Fibroblast of the conjunctiva (primary cell): ENCODE measurements around the gene MGAT4A.
"Not testable (repeated sequence)": the region's sequence is repeated elsewhere in the genome, so short reads cannot be mapped to it uniquely, and the experiment has no call there.

Source experiments
- DNase-seq: peaks from one replicate; pipeline ENCODE4 v3.0.0-alpha.2; 2010; ENCODE audit warnings: low read depth

The MGAT4A gene

GRCh38 chr2:98759827-98760625 lies 29.1 kb upstream of the MGAT4A start:
- DNase-seq = no peak

DNA sequence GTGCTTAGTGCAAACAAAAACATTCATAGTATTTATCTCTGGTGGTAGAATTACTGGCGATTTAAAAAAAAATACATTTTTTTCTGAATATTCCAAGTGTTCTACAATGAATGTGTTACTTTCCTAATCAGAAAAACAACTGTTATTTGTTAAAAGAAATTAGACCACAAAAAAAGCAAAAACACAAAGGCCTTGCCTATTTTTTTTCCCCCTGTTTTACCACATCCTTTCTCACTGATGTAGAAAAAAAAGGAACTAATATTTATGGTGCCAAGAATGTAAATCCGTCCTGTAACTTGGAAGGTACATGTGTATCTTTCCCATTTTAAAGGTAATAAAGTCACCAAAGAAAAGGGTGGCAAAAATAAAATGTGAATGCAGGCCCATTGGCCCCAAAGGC lies 28.4 kb upstream of the MGAT4A start:
- no peak for DNase-seq

DNA sequence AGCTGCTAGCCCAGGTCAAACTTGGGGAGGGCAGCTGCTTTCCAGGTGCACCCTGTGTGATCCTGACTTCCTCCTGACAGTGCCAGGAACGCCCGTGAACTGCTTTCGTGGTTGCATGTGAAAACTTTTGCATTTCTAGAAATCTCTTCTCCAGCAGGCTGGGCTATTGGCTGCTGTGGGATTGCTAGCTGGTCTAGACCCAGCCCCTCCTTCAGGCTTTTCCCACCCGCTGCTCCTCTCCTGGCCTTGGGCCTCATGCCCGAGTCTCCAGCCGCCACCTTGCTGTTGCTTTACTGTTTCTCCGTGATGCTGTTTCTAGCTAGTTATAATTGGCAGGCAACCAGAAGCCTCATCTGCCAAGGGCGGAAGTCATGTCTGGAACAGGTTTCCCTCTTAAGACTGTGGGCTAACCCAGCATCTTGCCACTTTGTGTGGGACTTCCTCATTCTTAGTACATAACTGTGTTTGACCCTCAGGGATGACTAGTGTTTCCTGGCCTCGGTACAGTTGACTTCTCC lies 27.0 kb upstream of the MGAT4A start:
- DNase-seq = peak; percentile 64

DNA sequence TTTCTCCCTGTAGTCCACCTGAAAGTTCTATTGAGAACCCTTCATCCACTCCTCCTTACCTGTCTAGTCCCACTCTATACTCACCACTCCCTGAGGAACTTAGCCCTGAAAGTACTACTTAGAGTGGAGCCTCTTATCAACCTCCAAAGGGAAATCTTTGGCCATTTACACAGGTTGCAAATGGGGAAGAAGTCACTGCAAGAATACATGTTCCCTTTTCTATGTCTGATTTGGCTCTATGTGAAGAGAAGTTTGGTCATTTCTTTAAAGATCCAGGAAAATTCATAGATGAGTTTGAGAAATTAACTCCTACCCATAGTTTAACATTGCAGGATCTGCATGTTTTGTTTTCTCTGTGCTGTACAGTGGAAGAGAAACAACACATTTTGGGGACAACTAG lies 22.9 kb upstream of the MGAT4A start:
- no peak for DNase-seq

GRCh38 chr2:98752711-98753110 lies 21.8 kb upstream of the MGAT4A start:
- not testable (repeated sequence) for DNase-seq

DNA sequence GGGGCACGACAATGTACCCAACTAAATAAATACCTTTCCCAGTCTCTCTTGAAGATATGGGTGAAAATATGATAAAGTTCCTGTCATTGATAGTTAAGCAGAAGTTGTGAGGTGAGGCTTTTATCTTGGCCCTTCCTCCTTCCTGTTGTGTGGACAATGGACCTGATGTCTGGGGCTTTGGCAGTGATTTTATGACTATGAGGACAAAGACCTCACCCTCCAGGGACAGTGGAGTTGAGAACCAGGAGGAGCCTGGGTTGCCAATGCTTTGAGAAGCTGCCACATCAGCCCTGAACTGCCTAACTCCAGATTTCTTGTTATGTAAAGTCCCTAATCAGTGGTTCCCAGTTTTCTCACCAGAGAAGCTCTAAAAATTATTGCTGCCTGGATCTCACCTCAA lies 20.8 kb upstream of the MGAT4A start:
- DNase-seq = no peak

- no peak for DNase-seq
Observed at GRCh38 chr2:98750593-98751282, 19.8 kb upstream of the MGAT4A start.

DNA sequence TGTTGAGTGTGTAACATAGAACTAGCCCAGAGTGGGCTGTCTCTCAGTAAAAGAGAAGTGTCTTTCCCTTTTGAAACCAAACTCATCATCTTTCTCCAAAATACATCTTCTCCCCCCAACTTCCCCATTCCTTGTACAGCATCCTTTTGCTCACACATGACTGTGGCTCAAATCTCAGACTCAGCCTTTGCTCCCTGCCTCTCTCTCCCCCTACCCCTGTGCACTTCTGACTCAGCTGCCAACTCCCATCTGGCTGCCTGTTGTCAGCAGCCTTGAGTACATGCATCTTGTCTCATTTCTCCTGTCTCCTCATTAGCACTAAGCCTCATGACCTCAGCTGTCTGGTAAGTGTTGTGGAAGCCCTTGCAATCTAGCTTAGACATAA lies 18.1 kb upstream of the MGAT4A start:
- DNase-seq = no peak

- DNase-seq = no peak
Observed at GRCh38 chr2:98748292-98749065, 17.5 kb upstream of the MGAT4A start.

- no peak for DNase-seq
Observed at GRCh38 chr2:98747888-98748287, 17.0 kb upstream of the MGAT4A start.

DNA sequence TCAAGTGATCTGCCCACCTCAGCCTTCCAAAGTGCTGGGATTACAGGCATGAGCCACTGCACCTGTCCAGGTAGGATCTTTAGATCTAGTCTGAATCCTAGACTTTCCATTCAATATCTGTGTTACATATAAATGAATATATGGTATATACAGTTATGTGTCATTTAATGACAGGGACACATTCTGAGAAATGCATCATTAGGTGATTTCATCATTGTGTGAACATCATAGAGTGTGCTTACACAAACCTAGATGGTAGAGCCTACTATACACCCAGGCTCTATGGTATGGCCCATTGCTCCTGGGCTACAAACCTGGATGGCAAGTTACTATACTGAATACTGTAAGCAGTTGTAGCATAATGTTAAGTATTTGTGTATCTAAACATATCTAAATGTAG lies 15.5 kb upstream of the MGAT4A start:
- DNase-seq = no peak

GRCh38 chr2:98744595-98744994 lies 13.7 kb upstream of the MGAT4A start:
- DNase-seq = no peak

- no peak for DNase-seq
Observed at GRCh38 chr2:98743835-98744234, 12.9 kb upstream of the MGAT4A start.

DNA sequence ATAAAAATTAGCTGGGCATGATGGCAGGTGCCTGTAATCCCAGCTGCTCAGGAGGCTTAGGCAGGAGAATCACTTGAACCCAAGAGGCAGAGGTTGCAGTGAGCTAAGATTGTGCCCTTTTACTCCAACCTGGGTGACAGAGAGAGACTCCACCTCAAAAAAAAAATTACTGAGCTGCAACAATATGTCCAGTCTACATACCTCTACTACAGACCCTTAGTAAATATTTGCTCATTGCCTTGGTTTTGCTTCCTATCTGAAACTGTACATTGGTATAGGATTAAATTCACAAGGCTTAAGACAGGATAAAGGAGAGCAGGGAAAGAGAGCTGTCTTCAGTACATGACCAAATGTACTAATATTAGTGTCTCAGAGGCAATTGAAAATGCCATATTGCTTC lies 8.1 kb upstream of the MGAT4A start:
- no peak for DNase-seq

DNA sequence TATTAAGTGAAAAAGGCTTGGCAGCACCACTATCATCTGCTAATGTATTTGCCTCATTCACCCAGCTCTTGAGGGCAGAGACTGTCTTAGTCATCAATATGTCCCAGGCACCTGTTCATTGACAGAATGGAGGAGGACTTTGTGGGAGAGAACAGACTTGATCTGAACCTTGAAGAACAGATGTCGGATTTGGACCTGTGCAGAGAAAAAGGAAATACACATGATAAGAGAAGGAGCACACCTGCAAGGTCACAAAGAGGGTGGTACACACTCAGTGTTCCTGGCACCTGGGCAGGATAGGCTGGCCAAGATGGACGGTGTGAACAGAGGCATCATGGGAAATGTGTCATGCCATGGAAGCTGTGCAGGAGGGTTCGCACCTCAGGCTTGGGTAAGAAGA lies 7.4 kb upstream of the MGAT4A start:
- no peak for DNase-seq

GRCh38 chr2:98737848-98738247 lies 6.9 kb upstream of the MGAT4A start:
- no peak for DNase-seq

GRCh38 chr2:98736464-98736889 lies 5.5 kb upstream of the MGAT4A start:
- no peak for DNase-seq

DNA sequence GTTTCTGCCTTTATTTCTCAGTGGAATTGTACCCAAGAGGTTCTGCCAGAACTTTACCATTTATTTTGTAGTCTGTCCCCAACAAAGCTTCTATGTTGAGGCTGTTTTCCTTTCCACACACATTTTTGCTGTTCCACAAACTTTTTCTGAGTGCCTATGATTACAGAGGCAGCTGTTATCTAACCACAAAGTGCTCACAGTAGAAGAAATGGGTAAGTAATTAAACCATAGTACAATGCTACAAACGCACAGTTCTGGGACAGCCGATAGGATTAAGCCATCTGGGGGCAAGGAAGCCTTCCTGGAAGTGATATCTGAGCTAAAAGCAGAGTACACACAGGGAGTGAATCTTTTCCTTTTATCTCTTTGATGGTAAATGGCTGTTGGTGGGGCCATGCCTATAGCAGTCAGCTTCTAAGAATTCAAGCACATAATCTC lies 3.9 kb upstream of the MGAT4A start:
- no peak for DNase-seq

DNA sequence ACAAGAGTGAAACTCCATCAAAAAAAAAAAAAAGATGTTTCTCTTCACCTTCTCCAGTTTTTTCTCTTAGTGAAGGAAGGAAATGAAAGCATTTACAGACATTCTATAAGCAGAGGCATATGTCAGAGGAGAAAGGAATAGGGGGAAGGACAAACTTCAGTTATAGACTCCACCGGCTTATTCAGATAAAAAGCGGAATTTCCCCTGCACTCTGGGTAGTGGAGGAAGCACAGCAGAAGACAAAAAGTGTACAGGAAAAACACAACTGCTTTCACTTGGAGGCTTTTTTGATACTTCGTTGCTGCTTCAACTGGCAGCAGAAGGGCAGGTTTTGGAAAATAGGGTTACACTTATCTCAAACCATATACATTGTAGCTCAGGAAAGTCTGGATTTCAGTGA lies 3.2 kb upstream of the MGAT4A start:
- DNase-seq = no peak

DNA sequence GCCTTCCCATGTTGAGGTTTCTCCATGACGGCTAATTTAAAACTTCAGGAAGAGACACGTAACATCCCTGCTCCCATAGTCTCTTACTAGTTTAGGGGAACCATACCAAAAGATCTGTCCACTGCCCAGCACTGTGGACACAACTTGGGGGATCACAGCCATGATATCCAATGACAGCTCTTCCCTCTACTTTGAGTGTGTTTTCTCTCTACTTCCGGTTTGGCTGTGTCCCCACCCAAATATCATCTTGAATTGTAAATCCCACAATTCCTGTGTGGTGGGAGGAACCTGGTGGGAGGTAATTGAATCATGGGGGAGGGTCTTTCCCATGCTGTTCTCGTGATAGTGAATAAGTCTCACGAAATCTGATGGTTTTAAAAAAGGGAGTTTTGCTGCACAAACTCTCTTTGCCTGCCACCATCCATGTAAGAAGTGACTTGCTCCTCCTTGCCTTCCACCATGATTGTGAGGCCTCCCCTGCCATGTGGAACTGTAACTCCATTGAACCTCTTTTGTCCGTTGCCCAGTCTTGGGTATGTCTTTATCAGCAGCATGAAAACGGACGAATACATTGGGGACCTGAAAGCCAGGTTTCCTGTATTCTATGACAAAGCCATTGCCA lies 1.6 kb upstream of the MGAT4A start:
- no peak for DNase-seq

DNA sequence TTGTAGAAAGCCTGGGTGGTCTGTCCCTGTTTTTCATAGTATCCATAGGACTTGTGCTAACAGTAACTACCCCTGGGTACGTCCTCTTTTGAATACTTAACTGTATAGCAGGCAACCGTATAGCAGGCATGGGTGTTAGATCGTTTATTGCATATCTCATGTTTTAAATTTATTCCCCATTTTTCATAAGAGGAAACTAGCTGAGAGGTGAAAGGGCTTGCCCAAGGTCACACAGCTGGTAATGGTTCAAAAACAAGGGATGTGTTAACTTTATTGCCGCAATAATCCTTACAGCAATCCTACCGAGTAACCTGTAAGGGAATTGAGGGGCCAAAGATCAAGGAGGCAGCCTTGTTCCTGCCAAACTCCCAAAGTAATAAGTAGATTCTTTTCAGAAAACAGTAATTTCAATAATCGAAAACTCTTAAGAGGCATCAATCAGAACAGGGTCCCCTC lies 990 bp upstream of the MGAT4A start:
- no peak for DNase-seq

DNA sequence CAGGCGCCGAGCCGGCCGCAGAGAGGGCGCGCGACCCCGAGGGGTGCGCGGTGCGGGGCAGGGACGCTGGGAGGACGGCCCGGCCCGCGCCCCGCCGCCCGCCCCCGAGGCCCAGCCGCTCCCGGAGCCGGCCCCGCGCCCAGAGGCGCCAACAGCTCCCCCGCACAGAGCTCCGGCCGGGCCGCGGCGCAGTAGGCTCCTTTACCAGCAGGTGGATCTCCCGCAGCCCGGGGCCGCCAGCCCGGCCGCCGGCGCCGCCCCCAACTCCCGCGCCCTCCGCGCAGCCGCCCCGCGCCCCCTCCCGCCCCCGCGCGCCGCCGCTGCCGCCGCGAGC lies 258 bp downstream of the MGAT4A start:
- DNase-seq = no peak
